ENCODE data around the gene SLC49A3.
"Not testable (repeated sequence)": the region's sequence is repeated elsewhere in the genome, so short reads cannot be mapped to it uniquely, and the experiment has no call there.

SLC49A3 gene

GRCh38 chr4:722169-722725, 33.3 kb upstream of the SLC49A3 start:
- no peak for DNase-seq (ENCODE audit: low read depth in 2 of 2)

GRCh38 chr4:721261-722168, 32.6 kb upstream of the SLC49A3 start:
- no peak for DNase-seq (ENCODE audit: low read depth in 2 of 2)

- DNase-seq (ENCODE audit: low read depth in 2 of 2) = no peak
Measured at GRCh38 chr4:720111-720860, 31.3 kb upstream of the SLC49A3 start.

DNA sequence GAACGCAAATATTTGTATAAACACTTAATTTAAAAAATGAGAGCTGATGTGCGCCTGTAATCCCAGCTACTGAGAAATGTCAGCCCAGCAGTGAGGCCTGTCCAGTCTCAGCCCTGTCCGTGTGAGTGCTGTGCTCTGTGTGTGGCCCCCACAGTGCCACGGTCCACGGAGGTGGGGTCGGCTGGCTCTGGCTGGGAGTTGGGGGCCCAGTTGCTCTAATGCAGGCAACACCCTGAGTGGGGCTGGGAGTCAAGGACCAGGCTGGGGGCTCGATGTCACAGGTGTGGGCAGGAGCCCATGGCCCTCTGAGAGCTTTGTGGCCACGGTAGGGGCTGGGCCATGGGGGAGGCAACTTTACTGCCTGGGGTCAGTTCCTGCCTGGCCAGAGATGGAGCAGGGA, 29.5 kb upstream of the SLC49A3 start:
- no peak for DNase-seq (ENCODE audit: low read depth in 2 of 2)

GRCh38 chr4:717601-718320, 28.8 kb upstream of the SLC49A3 start:
- no peak for DNase-seq (ENCODE audit: low read depth in 2 of 2)

GRCh38 chr4:714087-714486, 25.1 kb upstream of the SLC49A3 start:
- no peak for DNase-seq (ENCODE audit: low read depth in 2 of 2)

DNA sequence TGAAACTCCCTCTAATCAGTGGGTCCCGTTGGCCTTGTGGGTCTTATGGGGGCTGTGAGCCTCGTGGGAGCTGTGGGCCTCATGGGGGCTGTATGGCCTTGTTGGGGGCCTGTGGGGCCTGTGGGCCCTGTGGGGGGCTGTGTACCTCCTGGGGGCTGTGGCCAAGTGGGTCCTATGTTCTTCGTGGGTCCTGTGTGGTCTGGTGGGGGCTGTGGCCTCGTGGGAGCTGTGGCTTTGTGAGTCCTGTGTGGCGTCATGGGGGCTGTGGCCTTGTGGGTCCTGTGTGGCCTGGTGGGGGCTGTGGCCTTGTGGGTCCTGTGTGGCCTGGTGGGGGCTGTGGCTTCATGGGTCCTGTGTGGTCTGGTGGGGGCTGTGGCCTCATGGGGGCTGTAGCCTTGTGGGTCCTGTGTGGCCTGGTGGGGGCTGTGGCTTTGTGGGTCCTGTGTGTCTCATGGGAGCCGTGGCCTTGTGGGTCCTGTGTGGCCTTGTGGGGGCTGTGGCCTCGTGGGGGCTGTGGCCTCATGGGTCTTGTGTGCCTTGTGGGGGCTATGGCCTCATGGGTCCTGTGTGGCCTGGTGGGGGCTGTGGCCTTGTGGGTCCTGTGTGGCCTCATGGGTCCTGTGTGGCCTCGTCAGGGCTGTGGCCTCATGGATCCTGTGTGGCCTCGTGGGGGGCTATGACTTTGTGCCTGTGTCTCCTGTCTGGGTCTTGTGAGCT, 24.1 kb upstream of the SLC49A3 start:
- no peak for DNase-seq (ENCODE audit: low read depth in 2 of 2)

- DNase-seq (ENCODE audit: low read depth in 2 of 2) = no peak
Measured at GRCh38 chr4:712093-712492, 23.1 kb upstream of the SLC49A3 start.

DNA sequence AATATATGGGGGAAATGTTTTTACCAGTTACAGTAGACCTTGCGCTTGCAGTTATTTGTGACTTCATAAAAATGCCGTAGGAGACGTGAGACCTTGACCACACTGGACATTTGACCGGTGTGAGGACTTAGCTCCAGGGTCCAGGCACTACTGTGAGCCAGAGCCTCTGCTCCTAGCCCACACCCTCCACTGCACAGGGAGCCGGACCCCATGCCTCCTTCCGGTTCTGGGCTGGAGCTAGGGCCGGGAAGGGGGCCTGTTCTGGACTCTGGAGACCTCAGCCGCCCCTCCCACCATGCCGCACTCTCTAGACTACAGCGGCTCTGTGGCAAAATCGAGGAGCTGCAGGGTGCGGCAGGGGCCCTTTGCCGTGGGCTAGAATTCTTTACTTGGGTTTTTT, 22.0 kb upstream of the SLC49A3 start:
- no peak for DNase-seq (ENCODE audit: low read depth in 2 of 2)

DNA sequence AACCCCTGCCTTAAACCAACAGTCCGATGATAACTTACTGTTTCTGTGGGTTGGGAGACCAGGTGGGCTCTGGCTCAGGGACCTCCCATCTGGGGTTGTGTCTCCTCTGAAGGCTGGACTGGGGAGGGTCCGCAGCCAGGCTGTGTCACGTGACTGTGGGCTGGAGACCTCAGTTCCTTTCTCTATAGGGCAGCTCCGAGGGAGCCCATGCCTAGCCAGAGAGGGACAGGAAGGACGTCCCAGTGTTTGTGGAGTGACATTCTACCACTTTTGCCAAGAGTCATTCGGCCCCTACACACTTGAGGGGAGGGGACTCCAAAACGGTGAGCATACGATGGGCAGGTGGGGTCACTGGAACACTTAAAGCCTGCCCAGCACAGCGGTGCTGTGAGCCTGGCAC, 21.2 kb upstream of the SLC49A3 start:
- DNase-seq (ENCODE audit: low read depth in 2 of 2) = no peak

GRCh38 chr4:709348-709747, 20.4 kb upstream of the SLC49A3 start:
- DNase-seq (ENCODE audit: low read depth in 2 of 2) = no peak

GRCh38 chr4:708631-708933, 19.6 kb upstream of the SLC49A3 start:
- DNase-seq (ENCODE audit: low read depth in 2 of 2) = no peak

- no peak for DNase-seq (ENCODE audit: low read depth in 2 of 2)
Measured at GRCh38 chr4:707929-708630, 19.1 kb upstream of the SLC49A3 start.

- DNase-seq (ENCODE audit: low read depth in 2 of 2) = no peak
Measured at GRCh38 chr4:706834-707598, 18.1 kb upstream of the SLC49A3 start.

DNA sequence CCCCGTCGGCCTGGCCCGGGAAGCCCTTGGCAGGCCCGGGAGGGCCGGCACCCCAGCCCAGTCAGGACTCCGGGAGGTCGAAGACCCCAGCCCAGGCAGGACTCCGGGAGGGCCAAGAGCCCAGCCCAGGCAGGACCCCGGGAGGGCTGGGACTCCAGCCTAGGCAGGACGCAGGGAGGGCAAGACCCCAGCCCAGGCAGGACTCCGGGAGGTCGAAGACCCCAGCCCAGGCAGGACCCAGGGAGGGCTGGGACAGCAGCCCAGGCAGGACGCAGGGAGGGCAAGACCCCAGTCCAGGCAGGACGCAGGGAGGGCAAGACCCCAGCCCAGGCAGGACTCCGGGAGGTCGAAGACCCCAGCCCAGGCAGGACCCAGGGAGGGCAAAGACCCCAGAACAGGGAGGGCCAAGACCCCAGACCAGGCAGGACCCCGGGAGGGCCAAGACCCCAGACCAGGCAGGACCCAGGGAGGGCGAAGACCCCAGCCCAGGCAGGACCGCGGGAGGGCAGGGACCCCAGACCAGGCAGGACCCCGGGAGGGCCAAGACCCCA, 17.2 kb upstream of the SLC49A3 start:
- DNase-seq (ENCODE audit: low read depth in 2 of 2) = not testable (repeated sequence)

- peak; percentile 96 to 98 for DNase-seq (ENCODE audit: low read depth in 2 of 2)
Measured at GRCh38 chr4:705278-706082, 16.5 kb upstream of the SLC49A3 start, which contains the start of gene PCGF3. TSS of gene PCGF3 (plus strand) at chr4:705832. CDS start at chr4:733681, 27,849 bp downstream.

- DNase-seq (ENCODE audit: low read depth in 2 of 2) = no peak
Measured at GRCh38 chr4:704971-705277, 16.0 kb upstream of the SLC49A3 start.

GRCh38 chr4:704198-704891, 15.4 kb upstream of the SLC49A3 start:
- DNase-seq (ENCODE audit: low read depth in 2 of 2) = no peak
